ENCODE results near the gene TERB2. TPM values are rescaled to one million over a fixed set of nuclear protein-coding genes. Genes with fewer than 3 reads are reported as not detected.

Gene TERB2
- total and polyA plus RNA-seq, 2 of the 4 experiments (the other 2 are of a cell fraction) = not detected

DNA sequence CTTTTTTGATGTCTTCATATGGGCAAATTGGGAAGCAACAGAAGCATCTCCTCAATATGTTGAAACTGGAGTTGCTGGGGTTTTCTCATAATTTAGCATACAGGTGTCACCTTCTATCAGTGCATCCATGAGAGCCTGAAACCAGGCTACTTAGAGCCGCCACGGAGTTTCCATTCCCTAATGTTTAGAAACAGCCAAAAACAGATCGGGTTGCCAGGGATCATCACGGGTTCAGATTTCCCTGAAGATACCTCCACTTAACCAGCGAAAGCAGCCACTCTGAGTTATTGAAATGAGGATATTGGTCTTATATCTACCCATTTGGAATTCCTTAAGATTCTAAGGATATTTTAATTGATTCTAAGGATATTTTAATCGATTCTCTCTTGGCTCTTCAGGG lies 14.5 kb downstream of the TERB2 start:
- H3K9ac ChIP-seq (ENCODE audit: low read depth, low read length) = no peak overlapping the region
- no peak overlapping the region for H2BK120ac ChIP-seq (ENCODE audit: low read depth, low read length)
- no peak overlapping the region for H3K4me3 ChIP-seq (ENCODE audit: insufficient read depth, low read depth, low read length)
- H3K36me3 ChIP-seq (ENCODE audit: control insufficient read depth, insufficient read depth, low read length) = no peaks in the 10 kb centered on the region
- H2BK15ac ChIP-seq (ENCODE audit: low read depth, low read length) = no peak overlapping the region
- H3K14ac ChIP-seq (replicated peaks; ENCODE audit: low read depth, low read length) = no peak overlapping the region
- no CpG with 5 or more reads among the region's 6 CpGs for WGBS, 2 experiments (ENCODE audit: extremely low coverage in 2 of 2, insufficient read length in 1 of 2)
- no peaks in the 10 kb centered on the region for H3K4me1 ChIP-seq (ENCODE audit: control insufficient read depth, insufficient read depth, low read length)
- H3K79me1 ChIP-seq (ENCODE audit: low read depth in 1 of 2, low read length in 2 of 2) = no peaks in the 10 kb centered on the region
- no peak overlapping the region for H3K4me2 ChIP-seq (ENCODE audit: low read depth, low read length)
- in situ Hi-C loops (cut with MboI; ENCODE audit: low sequenced_read_pairs) = no loop called here
- H3K18ac ChIP-seq (ENCODE audit: low read depth, low read length) = no peak overlapping the region
- no peak overlapping the region for H3K56ac ChIP-seq (ENCODE audit: extremely low read depth, insufficient read depth, low read length)
- no peak overlapping the region for H3K4ac ChIP-seq (ENCODE audit: low read depth, low read length)
- H4K20me1 ChIP-seq (ENCODE audit: insufficient read depth, low read length) = no peaks in the 10 kb centered on the region
- H3K9me3 ChIP-seq (ENCODE audit: control insufficient read depth, insufficient read depth, low read length) = no peaks in the 10 kb centered on the region
- no peak overlapping the region for H4K91ac ChIP-seq (ENCODE audit: insufficient read depth, low read depth, low read length)
- intact Hi-C loops (cut with micrococcal nuclease) = no loop called here
- no peak overlapping the region for H2AK9ac ChIP-seq (replicated peaks; ENCODE audit: low read depth, low read length, poor library complexity)
- H3K9me1 ChIP-seq (ENCODE audit: insufficient read depth, low read length) = no peaks in the 10 kb centered on the region
- H4K8ac ChIP-seq (ENCODE audit: low read depth in 2 of 2, low read length in 2 of 2) = no peak overlapping the region
- no TSS peak for BruUV-seq (replicated peaks)
- no peak overlapping the region for H2AK5ac ChIP-seq (ENCODE audit: low read depth, low read length)
- ChIA-PET POLR2A (ENCODE audit: unreplicated experiment) (no interaction called here), CTCF (no interaction called here)
- no peak overlapping the region for H2AFZ ChIP-seq (replicated peaks; ENCODE audit: low read length, poor library complexity)
- H3K23ac ChIP-seq (ENCODE audit: low read depth, low read length) = no peak overlapping the region
- TF ChIP-seq CHD1 (IDR thresholded peaks at IDR 0.05; ENCODE audit: low read depth, low read length) (no peak), USF2 (IDR thresholded peaks at IDR 0.05; ENCODE audit: low read depth, low read length) (no peak), CTCF (conservative IDR thresholded peaks at IDR 0.05; ENCODE audit: low read depth, low read length) (no peak), SMC3 (IDR thresholded peaks at IDR 0.05; ENCODE audit: low read depth, low read length) (no peak), RAD21 (IDR thresholded peaks at IDR 0.05; ENCODE audit: low read length) (no peak), POLR2A (IDR thresholded peaks at IDR 0.05; ENCODE audit: low read depth, low read length) (no peak), RCOR1 (IDR thresholded peaks at IDR 0.05; ENCODE audit: insufficient replicate concordance, low read length) (no peak), MAZ (IDR thresholded peaks at IDR 0.05; ENCODE audit: borderline replicate concordance, low read depth, low read length) (no peak), RFX5 (IDR thresholded peaks at IDR 0.05; ENCODE audit: low read depth, low read length) (no peak), FOS (IDR thresholded peaks at IDR 0.05; ENCODE audit: low read depth, low read length) (no peak), NFE2L2 (IDR thresholded peaks at IDR 0.05; ENCODE audit: low read depth, low read length) (no peak), MXI1 (IDR thresholded peaks at IDR 0.05; ENCODE audit: borderline replicate concordance, low read depth, low read length) (no peak), MAFK (IDR thresholded peaks at IDR 0.05; ENCODE audit: low read depth, low read length) (no peak), BHLHE40 (IDR thresholded peaks at IDR 0.05; ENCODE audit: low read depth, low read length) (no peak), CEBPB (IDR thresholded peaks at IDR 0.05; ENCODE audit: low read depth, low read length) (no peak)
- TF ChIP-seq, protein P1, sequence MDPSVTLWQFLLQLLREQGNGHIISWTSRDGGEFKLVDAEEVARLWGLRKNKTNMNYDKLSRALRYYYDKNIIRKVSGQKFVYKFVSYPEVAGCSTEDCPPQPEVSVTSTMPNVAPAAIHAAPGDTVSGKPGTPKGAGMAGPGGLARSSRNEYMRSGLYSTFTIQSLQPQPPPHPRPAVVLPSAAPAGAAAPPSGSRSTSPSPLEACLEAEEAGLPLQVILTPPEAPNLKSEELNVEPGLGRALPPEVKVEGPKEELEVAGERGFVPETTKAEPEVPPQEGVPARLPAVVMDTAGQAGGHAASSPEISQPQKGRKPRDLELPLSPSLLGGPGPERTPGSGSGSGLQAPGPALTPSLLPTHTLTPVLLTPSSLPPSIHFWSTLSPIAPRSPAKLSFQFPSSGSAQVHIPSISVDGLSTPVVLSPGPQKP (IDR thresholded peaks at IDR 0.05; ENCODE audit: borderline replicate concordance, low read depth, low read length) = no peak
- no peak for ATAC-seq (ENCODE audit: low read depth)
- no peak overlapping the region for H3K27ac ChIP-seq (ENCODE audit: insufficient read depth, low read length)
- H2BK20ac ChIP-seq (ENCODE audit: low read depth, low read length) = no peak overlapping the region
- H4K5ac ChIP-seq (ENCODE audit: low read depth, low read length) = no peak overlapping the region
- dilution Hi-C loops (cut with HindIII; ENCODE audit: low sequenced_read_pairs, unreplicated experiment) = no loop called here
- DNase-seq = no peak
- H2BK5ac ChIP-seq (ENCODE audit: low read depth, low read length, poor library complexity, severe bottlenecking) = no peak overlapping the region
- H3K27me3 ChIP-seq (ENCODE audit: control insufficient read depth, insufficient read depth, low read length) = no peaks in the 10 kb centered on the region; the same call in 1 of the 2 replicates
